Measurements from ENCODE around the gene LRP5.

LRP5 gene

DNA sequence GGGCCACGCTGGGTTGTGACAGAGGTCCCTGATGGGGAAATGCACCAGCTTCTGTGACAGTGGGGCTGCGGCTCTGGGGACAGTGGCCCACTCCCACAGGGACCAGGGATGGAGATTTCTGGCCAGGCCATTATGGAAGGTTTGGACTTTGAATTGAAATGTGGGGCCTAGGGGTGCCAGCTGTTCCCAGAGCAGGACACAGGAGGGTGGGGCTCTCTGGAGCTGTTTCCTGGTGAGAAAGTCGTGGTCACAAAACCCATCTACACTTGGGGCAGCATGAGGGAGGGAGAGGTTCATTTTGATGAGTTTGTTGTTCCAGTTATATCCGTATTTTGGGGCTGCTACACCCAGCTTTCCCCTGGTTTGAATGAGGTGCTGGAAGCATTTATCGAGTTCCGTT lies 52.2 kb downstream of the LRP5 start:
- TF ChIP-seq, protein P1, sequence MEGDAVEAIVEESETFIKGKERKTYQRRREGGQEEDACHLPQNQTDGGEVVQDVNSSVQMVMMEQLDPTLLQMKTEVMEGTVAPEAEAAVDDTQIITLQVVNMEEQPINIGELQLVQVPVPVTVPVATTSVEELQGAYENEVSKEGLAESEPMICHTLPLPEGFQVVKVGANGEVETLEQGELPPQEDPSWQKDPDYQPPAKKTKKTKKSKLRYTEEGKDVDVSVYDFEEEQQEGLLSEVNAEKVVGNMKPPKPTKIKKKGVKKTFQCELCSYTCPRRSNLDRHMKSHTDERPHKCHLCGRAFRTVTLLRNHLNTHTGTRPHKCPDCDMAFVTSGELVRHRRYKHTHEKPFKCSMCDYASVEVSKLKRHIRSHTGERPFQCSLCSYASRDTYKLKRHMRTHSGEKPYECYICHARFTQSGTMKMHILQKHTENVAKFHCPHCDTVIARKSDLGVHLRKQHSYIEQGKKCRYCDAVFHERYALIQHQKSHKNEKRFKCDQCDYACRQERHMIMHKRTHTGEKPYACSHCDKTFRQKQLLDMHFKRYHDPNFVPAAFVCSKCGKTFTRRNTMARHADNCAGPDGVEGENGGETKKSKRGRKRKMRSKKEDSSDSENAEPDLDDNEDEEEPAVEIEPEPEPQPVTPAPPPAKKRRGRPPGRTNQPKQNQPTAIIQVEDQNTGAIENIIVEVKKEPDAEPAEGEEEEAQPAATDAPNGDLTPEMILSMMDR (conservative IDR thresholded peaks at IDR 0.05) = no peak
- H3K27ac ChIP-seq = no peak overlapping the region

DNA sequence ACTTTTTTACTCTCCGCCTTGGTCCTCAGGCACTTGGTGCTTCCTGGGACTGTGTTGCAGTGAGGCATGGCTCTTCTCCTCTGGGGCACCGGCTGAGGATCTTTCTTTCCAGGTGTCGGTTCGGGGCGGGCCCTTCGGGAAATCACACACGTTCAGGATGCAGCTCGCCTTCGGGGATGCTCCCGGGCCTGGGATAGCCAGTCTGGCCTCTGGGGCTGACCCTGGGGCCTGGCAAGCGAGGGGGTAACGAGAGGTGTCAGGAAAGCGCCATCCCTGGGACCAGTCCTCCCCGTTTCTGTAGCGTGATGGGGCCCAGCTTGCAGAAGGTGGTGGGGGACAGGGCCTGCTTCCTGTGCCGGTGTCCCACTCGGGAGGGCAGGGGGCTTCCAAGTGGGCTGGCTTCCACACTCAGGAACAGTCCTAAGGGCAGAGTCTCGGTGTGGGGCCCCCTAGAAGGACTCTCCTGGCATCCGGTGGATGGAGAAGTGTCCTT lies 53.6 kb downstream of the LRP5 start:
- TF ChIP-seq, protein P1 (conservative IDR thresholded peaks at IDR 0.05) = no peak
- H3K27ac ChIP-seq = no peak overlapping the region

DNA sequence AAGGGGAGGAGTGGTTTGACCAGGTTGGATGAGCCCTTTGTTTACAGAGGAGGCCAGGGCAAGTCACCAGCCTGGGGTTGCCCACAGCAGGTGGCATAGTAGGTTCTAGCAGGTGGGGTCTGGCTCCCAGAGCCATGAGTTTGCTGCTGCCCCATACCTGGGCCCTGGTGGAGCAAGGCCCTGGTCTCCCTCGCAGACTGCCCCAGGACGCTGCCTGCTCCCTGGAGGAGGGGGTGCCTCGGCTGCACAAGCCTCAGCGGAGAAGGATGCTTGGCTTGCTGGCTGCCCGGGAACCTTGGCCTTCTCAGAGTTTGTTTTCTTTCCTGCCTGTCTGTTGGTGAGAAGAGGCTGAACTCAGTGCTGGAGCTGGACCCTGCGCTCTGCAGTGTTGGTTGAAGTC lies 54.9 kb downstream of the LRP5 start:
- TF ChIP-seq, protein P1 (conservative IDR thresholded peaks at IDR 0.05) = no peak
- H3K27ac ChIP-seq = no peak overlapping the region

DNA sequence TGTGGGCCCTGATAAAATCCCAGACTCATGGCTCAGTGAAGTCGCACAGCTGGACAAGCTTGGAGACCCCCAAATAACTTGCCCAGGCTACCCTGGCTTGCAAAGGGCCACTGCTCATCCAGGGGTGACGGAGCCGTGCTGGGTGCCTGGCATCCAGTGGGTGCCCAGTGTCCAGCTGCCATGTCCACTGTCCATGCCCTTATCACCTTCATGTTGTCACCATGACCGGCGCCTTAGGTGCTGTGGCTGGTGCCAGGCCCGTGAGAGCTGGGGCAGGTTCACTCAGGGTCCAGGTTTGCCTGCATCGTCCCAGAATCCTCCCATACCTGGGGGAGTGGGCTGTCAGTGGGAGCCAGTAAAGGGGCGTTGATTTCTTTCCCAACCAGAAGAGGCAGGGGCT lies 57.4 kb downstream of the LRP5 start:
- TF ChIP-seq, protein P1 (conservative IDR thresholded peaks at IDR 0.05) = no peak
- peak overlapping the region; percentile 39 for H3K27ac ChIP-seq

DNA sequence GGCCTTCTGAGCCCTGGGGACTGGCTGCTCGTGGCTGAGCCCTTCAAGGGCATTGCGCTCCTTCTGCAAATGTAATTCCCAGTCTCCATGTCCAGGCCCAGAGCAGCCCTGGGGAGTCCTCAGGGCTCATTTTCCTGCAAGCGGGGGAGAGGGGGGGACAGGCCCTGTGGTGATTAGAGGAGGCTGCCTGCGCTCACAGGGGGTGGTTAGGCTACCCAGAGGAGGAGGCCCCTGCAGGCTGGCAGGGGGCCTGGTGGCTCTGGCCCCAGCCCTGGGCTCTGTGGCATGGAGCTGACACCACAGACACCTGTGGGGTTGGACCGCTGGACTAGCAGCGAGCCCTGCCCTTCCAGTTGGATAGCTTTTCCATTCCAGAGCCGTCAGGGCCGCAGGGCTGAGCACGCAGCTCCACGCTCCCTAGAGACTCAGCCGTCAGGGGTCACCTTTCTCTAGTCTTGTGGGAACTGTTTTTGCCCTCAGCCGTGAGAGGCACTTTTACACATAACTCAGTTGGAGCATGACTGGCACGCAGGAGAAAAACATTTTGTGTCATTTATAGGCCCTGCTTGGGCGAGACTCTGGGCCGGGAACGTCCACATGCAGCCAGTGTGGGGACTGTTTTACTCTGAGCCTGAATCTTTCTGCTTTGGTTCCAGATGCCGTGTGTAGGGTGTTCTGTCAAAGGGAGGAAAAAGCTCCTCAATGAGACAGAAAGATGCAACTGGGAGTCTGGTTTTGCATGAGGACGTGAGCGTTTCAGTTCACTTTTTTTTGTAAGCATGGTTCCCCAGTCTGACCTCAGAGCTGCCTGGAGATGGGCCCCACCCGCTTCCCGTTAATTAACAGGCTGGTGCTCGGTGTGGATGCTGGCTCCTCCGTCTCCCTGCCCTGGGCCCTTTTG lies 58.1 kb downstream of the LRP5 start:
- TF ChIP-seq, protein P1 (conservative IDR thresholded peaks at IDR 0.05) = no peak
- H3K27ac ChIP-seq = peak overlapping the region; percentile 39

DNA sequence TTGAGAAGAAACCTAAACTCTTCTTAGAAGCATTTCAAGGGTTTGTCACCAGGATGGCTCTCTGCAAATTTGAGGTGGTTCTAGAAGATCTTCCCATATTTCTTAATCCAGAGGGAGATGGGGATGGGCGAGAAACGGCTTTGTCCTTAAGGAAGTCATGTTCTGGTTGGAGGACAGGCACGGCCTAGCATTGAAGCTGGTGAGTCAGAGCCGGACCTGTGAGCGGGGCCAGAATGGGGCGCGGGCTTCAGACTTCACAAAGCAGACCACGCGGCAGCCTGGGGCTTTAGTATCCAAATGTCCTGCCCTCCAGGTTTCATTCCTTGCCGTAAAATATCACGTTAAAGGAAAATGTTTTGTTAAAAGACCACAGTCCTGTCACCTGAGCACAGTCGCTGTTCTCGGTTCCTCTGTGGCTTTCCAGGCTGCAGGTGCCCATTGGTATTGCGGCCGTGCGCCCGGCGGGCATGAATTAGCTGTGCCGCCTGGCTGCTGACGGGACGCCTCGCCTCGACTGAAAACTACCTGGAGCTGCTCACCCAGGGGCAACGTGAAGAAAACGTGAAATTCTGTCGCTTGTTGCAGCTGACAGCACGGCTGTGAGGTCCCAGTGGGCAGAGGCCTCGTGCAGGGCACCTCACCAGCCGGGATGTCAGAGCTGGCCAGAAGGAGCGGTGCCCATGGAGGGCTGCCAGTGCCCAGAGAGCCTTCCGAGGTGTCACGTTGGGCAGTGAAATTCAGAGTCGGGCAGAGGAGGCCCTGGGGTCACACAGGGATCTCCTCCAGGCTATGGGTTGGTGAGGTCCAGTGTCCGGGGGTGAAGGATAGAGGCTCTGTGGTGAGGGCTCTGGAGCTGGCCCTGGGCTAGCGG lies 59.0 kb downstream of the LRP5 start:
- no peak overlapping the region for H3K27ac ChIP-seq
- TF ChIP-seq, protein P1 (conservative IDR thresholded peaks at IDR 0.05) = no peak

DNA sequence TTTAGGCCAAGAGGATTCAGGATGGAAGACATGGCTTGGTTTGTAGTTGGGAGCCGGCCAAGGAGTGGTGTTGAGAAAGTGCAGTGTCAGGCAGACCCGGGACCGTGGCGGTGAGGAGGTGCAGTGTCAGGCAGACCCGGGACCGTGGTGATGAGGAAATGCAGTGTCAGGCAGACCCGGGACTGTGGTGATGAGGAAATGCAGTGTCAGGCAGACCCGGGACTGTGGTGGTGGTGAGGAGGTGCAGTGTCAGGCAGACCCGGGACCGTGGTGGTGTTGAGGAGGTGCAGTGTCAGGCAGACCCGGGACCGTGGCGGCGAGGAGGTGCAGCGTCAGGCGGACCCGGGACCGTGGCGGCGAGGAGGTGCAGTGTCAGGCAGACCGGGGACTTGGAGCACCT lies 59.7 kb downstream of the LRP5 start:
- no peak overlapping the region for H3K27ac ChIP-seq
- TF ChIP-seq, protein P1 (conservative IDR thresholded peaks at IDR 0.05) = no peak

Measured in VCaP (cell line).